Fibroblast of villous mesenchyme (primary cell): ENCODE data around the gene MICU1. TPM values are rescaled to one million over a fixed set of nuclear protein-coding genes. Genes with fewer than 3 reads are reported as not detected.
A peak's percentile ranks its signal among the peaks of the same experiment; 100 is the strongest.

Experiments used
- DNase-seq: peaks from one replicate; pipeline ENCODE4 v3.0.0-alpha.2; 2010; ENCODE audit warnings: low read depth
- H3K4me3 ChIP-seq: 2 replicates; pipeline ENCODE4 v1.5.1; 2011; ENCODE audit warnings: low read depth, mild to moderate bottlenecking, low read length
- CTCF ChIP-seq: IDR thresholded peaks from 2 replicates; pipeline ENCODE4 v1.5.1; 2012; ENCODE audit warnings: low read depth, mild to moderate bottlenecking, low read length; ENCODE audit not compliant: insufficient read depth
- total RNA-seq: library from RNA; depleted of rRNA; stranded (reverse); fragments of >200 nt; gene quantifications from 2 replicates; pipeline ENCODE4 v1.2.3, GENCODE V29; 2012

Gene MICU1
- total RNA-seq, 1 donor, result 44.0 TPM

DNA sequence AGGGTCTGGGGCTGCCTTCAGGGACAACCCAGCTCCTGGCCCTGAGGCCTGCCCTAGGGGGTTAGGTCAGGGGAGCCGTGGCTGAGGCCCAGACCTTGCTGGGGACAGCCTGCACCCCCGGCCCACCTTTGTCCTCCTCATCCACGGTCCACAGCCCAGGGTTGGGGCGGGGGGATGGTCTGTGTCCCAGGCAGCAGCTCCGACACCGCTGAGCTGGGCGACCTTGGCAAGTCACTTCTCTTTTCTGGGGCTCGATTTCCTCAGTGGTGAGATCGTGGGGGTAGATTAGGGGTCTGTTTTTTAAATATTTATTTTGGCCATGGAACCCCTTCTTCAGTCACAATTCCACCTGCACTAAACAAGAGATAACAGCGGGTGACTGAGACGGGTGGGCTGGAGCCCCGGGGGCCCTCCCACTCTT is 302.1 kb downstream of the MICU1 start:
- no peak for TF ChIP-seq CTCF
- no peak overlapping the region for H3K4me3 ChIP-seq
- DNase-seq, result no peak

- no peak overlapping the region for H3K4me3 ChIP-seq
- TF ChIP-seq CTCF, result no peak
- no peak for DNase-seq
Observed at GRCh38 chr10:72323108-72323749, 302.6 kb downstream of the MICU1 start.

GRCh38 chr10:72322280-72323058 is 303.4 kb downstream of the MICU1 start:
- no peak for TF ChIP-seq CTCF
- peak; percentile 54 for DNase-seq
- no peak overlapping the region for H3K4me3 ChIP-seq

DNA sequence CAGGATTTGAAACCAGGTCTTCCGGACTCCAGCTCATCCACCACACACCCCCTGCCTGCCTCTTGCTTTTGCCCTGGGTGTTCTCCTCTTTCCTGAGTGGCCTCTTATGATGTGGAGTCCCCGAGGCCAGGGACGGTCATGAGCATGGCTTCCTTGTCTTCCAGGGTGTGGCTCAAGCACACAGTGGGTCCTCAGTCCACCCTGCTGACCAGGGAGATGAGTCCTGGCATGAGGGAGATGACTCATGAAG is 303.9 kb downstream of the MICU1 start:
- no peak for TF ChIP-seq CTCF
- no peak for DNase-seq
- no peak overlapping the region for H3K4me3 ChIP-seq

DNA sequence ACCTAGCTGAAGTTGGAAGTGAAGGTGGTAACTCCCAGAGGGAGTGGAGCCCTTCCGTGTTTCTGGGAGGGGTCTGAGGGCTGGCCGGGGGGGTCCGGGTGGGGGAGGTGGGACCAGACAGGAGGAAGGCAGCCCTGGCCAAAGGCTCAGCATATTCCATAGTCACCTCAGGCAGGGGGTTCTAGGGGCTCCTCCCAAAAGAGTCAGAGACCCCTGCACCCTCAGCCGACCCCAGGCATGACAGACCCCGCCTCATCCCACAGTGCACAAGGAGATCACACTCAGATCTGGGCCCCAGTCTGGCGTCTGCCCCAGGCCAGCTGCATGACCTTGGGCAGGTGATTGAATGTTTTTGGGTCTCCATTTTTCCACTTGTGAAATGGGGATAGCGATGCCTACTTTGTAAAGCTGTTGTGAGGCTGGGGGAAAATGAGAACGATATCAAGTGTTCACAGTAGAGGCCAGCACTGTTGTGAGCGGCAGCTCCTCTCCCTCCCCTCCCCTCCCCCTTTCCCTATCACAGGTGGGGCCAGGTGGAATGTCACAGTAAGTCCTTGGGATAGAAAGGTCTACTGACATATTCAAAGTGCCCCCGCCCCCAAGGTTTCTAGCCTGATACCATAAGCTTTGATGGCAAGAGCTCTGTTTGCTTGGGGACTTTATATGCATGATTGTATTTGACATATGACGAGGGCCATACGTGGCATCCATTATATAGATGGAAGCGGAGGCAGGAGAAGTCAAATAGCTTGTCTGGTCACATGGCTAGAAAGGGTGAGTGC is 304.4 kb downstream of the MICU1 start:
- no peak for DNase-seq
- peak overlapping the region; percentile 29 for H3K4me3 ChIP-seq

More for the DNA sequence above, 304.4 kb downstream of the MICU1 start:
- no peak for TF ChIP-seq CTCF
